Measurements from ENCODE around the gene AUTS2. TPM values are rescaled to one million over a fixed set of nuclear protein-coding genes. Genes with fewer than 3 reads are reported as not detected.

The AUTS2 gene
- total RNA-seq, 1 experiment from 2014 or later: 256 TPM

DNA sequence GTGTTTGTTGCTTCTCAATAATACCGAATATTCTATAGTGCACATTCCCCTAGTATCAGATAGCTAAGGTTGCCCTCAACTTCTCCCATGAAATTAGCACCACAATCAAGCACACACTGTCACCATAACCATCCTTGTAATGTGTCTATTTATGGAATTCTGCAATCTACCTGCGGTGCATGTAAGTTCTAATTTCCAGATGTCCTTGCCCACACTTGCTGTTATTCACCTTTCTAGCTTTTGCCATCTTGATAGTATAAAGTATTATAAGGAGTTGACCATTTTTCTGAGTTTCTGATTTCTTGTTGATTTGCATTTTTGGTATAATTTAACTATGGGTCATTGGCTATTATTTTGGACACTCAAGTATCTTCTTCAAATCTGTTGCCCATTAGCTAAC is 1043.6 kb downstream of the AUTS2 start:
- no peaks in the 10 kb centered on the region for H3K27me3 ChIP-seq (ENCODE audit: insufficient read depth, low read length)
- no peak overlapping the region for H3K18ac ChIP-seq (ENCODE audit: insufficient read length, low read depth, low read length)
- no peak for DNase-seq
- H3K4me1 Mint-ChIP-seq: peaks cover 29% of the 10 kb centered on the region in 2 experiments
- H3K14ac ChIP-seq (ENCODE audit: insufficient read depth, low read length): no peak overlapping the region
- H2BK12ac ChIP-seq (ENCODE audit: insufficient read length, low read depth, low read length): no peak overlapping the region
- H3K4me3 Mint-ChIP-seq: no peak overlapping the region
- no peak overlapping the region for H3K56ac ChIP-seq (ENCODE audit: insufficient read length, low read depth, low read length)
- H2BK15ac ChIP-seq (ENCODE audit: low read depth, low read length): no peak overlapping the region
- H3K23ac ChIP-seq (ENCODE audit: insufficient read length, low read depth, low read length): no peak overlapping the region
- no peak overlapping the region for H2AFZ ChIP-seq (ENCODE audit: low read length)
- no peak overlapping the region for H4K8ac ChIP-seq (replicated peaks; ENCODE audit: insufficient read length, low read depth, low read length)
- H3K79me2 ChIP-seq (ENCODE audit: insufficient read depth, low read length): no peaks in the 10 kb centered on the region
- no peak overlapping the region for H2BK120ac ChIP-seq (ENCODE audit: low read depth, low read length, poor library complexity, severe bottlenecking)
- H4K20me1 ChIP-seq (ENCODE audit: control insufficient read depth, insufficient read depth, insufficient read length): no peaks in the 10 kb centered on the region
- H2BK5ac ChIP-seq (ENCODE audit: insufficient read length, low read length): no peak overlapping the region
- H3K27ac ChIP-seq (ENCODE audit: insufficient read length, low read depth, low read length): no peak overlapping the region
- peaks cover 2% of the 10 kb centered on the region for H3K27me3 Mint-ChIP-seq (ENCODE audit: low read depth)
- H3K9me3 Mint-ChIP-seq: no peaks in the 10 kb centered on the region; a peak in 1 of 5 replicates
- H3K9me3 ChIP-seq (ENCODE audit: control insufficient read depth, low read depth, low read length): no peaks in the 10 kb centered on the region
- no peak overlapping the region for H2BK20ac ChIP-seq (ENCODE audit: low read depth, low read length, poor library complexity, severe bottlenecking)
- H2AK5ac ChIP-seq (ENCODE audit: insufficient read length, low read length): no peak overlapping the region
- no peak overlapping the region for H3T11ph ChIP-seq (ENCODE audit: low read length)
- H3K4ac ChIP-seq (ENCODE audit: low read depth, low read length): no peak overlapping the region
- peaks cover 8% of the 10 kb centered on the region for H3K4me1 ChIP-seq (ENCODE audit: insufficient read depth, low read length)
- TF ChIP-seq, protein P1, sequence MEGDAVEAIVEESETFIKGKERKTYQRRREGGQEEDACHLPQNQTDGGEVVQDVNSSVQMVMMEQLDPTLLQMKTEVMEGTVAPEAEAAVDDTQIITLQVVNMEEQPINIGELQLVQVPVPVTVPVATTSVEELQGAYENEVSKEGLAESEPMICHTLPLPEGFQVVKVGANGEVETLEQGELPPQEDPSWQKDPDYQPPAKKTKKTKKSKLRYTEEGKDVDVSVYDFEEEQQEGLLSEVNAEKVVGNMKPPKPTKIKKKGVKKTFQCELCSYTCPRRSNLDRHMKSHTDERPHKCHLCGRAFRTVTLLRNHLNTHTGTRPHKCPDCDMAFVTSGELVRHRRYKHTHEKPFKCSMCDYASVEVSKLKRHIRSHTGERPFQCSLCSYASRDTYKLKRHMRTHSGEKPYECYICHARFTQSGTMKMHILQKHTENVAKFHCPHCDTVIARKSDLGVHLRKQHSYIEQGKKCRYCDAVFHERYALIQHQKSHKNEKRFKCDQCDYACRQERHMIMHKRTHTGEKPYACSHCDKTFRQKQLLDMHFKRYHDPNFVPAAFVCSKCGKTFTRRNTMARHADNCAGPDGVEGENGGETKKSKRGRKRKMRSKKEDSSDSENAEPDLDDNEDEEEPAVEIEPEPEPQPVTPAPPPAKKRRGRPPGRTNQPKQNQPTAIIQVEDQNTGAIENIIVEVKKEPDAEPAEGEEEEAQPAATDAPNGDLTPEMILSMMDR (conservative IDR thresholded peaks at IDR 0.05): no peak
- no peak overlapping the region for H3K4me2 ChIP-seq (ENCODE audit: insufficient read depth, insufficient read length, low read length)
- no peaks in the 10 kb centered on the region for H3K23me2 ChIP-seq (ENCODE audit: insufficient read length, low read depth, low read length, poor library complexity, severe bottlenecking)
- H3K79me1 ChIP-seq (ENCODE audit: insufficient read depth, low read depth, low read length, poor library complexity, severe bottlenecking): no peaks in the 10 kb centered on the region
- no peak overlapping the region for H3K27ac Mint-ChIP-seq
- no peak overlapping the region for H4K5ac ChIP-seq (ENCODE audit: insufficient read length, low read depth, low read length)
- H3K36me3 Mint-ChIP-seq (ENCODE audit: insufficient read depth in 1 of 3, low read depth in 3 of 3): peaks cover 0 to 4% (median 2%) of the 10 kb centered on the region in 3 experiments; a peak in 2 of 7 replicates
- WGBS (ENCODE audit: extremely low coverage, insufficient read length, low lambda C conversion rate): no CpG with 5 or more reads among the region's 2 CpGs
- H4K91ac ChIP-seq (ENCODE audit: insufficient read length, low read depth, low read length): no peak overlapping the region
- no peak overlapping the region for H3K9ac ChIP-seq (ENCODE audit: extremely low read depth, insufficient read length, low read length)

Measured in H9 (cell line).